Stimulated activated CD8-positive, alpha-beta memory T cell treated with anti-CD3 and anti-CD28 coated beads, Interleukin-4, amount 100 ng/mL, for 1 hour (primary cell): ENCODE results near the gene PITPNB.

Source experiments
- DNase-seq, 2 donors: peaks; one replicate each; pipeline ENCODE4 v3.0.0-alpha.2; 2020; ENCODE audit warnings: low read depth in 2 of 2, low spot score in 1 of 2

The PITPNB gene

GRCh38 chr22:27919942-27920755 is 1.1 kb upstream of the PITPNB start:
- no peak for DNase-seq

- DNase-seq: peak; percentile 2 to 4
Observed at GRCh38 chr22:27918341-27919221, 475 bp downstream of the PITPNB start.

GRCh38 chr22:27915986-27916385 is 3.1 kb downstream of the PITPNB start:
- DNase-seq: no peak

- DNase-seq: no peak
Observed at GRCh38 chr22:27913162-27913741, 5.8 kb downstream of the PITPNB start.

GRCh38 chr22:27912101-27912500 is 7.0 kb downstream of the PITPNB start:
- DNase-seq: no peak

- no peak for DNase-seq
Observed at GRCh38 chr22:27911330-27911729, 7.7 kb downstream of the PITPNB start.

- no peak for DNase-seq
Observed at GRCh38 chr22:27906241-27906640, 12.8 kb downstream of the PITPNB start.

GRCh38 chr22:27905653-27906052 is 13.4 kb downstream of the PITPNB start:
- no peak for DNase-seq

GRCh38 chr22:27903805-27904473 is 15.1 kb downstream of the PITPNB start:
- no peak for DNase-seq

GRCh38 chr22:27900153-27900552 is 18.9 kb downstream of the PITPNB start:
- DNase-seq: no peak

- DNase-seq: no peak
Observed at GRCh38 chr22:27896245-27896644, 22.8 kb downstream of the PITPNB start.

GRCh38 chr22:27895600-27895999 is 23.5 kb downstream of the PITPNB start:
- no peak for DNase-seq

GRCh38 chr22:27892811-27893210 is 26.2 kb downstream of the PITPNB start:
- no peak for DNase-seq

GRCh38 chr22:27892064-27892463 is 27.0 kb downstream of the PITPNB start:
- no peak for DNase-seq

GRCh38 chr22:27888310-27888709 is 30.7 kb downstream of the PITPNB start:
- no peak for DNase-seq

- no peak for DNase-seq
Observed at GRCh38 chr22:27886843-27887151, 32.3 kb downstream of the PITPNB start.

- DNase-seq: peak in 1 of 2 donors; percentile 32
Observed at GRCh38 chr22:27885977-27886842, 32.8 kb downstream of the PITPNB start.

GRCh38 chr22:27883656-27884350 is 35.3 kb downstream of the PITPNB start:
- no peak for DNase-seq

- no peak for DNase-seq
Observed at GRCh38 chr22:27882507-27883290, 36.4 kb downstream of the PITPNB start.
